GM23338 (cell line): ENCODE measurements around the gene SART1. TPM values are rescaled to one million over a fixed set of nuclear protein-coding genes. Genes with fewer than 3 reads are reported as not detected.

Source experiments
- ATAC-seq: fragments of 200-7000 bp; cut with Tn5 transposase; 3 replicates; pipeline ENCODE4 v1.9.1; 2020
- DNase-seq: peaks from one replicate; pipeline ENCODE4 v3.0.0-alpha.2; 2015; ENCODE audit warnings: low spot score
- H2AFZ ChIP-seq: fragments of 200-600 bp; sonication (generic); 2 replicates; pipeline ENCODE4 v1.8.0; 2016; ENCODE audit warnings: antibody characterized with exemption, mild to moderate bottlenecking, moderate library complexity
- H3F3A ChIP-seq: fragments of 200-600 bp; sonication (generic); replicated peaks from 2 replicates; pipeline ENCODE4 v1.8.0; 2017; ENCODE audit warnings: antibody characterized with exemption, mixed run types, low read depth
- H3K27ac ChIP-seq: fragments of 200-600 bp; sonication (generic); 2 replicates; pipeline ENCODE4 v1.6.1; 2016; ENCODE audit warnings: low read depth
- H3K27me3 ChIP-seq: fragments of 200-600 bp; sonication (generic); 2 replicates; pipeline ENCODE4 v1.8.0; 2016; ENCODE audit warnings: mild to moderate bottlenecking, mixed run types, moderate library complexity; ENCODE audit not compliant: insufficient read depth
- H3K36me3 ChIP-seq: fragments of 200-600 bp; sonication (generic); 2 replicates; pipeline ENCODE4 v1.8.0; 2016; ENCODE audit warnings: mild to moderate bottlenecking; ENCODE audit not compliant: insufficient read depth
- H3K4me1 ChIP-seq: fragments of 200-600 bp; sonication (generic); 2 replicates; pipeline ENCODE4 v1.8.0; 2016; ENCODE audit warnings: mild to moderate bottlenecking, moderate library complexity; ENCODE audit not compliant: insufficient read depth
- H3K4me2 ChIP-seq: fragments of 200-600 bp; sonication (generic); 2 replicates; pipeline ENCODE4 v1.7.1; 2017; ENCODE audit warnings: mixed run types
- H3K4me3 ChIP-seq: fragments of 200-600 bp; sonication (generic); 2 replicates; pipeline ENCODE4 v1.6.1; 2016; ENCODE audit warnings: mixed run types
- H3K79me2 ChIP-seq: fragments of 200-600 bp; sonication (generic); replicated peaks from 2 replicates; pipeline ENCODE4 v1.8.0; 2017; ENCODE audit warnings: mild to moderate bottlenecking; ENCODE audit not compliant: insufficient read depth
- H3K9me2 ChIP-seq: fragments of 200-600 bp; sonication (generic); 2 replicates; pipeline ENCODE4 v1.8.0; 2017; ENCODE audit not compliant: insufficient read depth
- H4K20me1 ChIP-seq: fragments of 200-600 bp; sonication (generic); replicated peaks from 2 replicates; pipeline ENCODE4 v1.8.0; 2017; ENCODE audit warnings: mild to moderate bottlenecking; ENCODE audit not compliant: insufficient read depth
- H3K27ac Mint-ChIP-seq: 2 replicates; pipeline ENCODE4 v1.8.0; 2020; ENCODE audit warnings: inconsistent platforms, mild to moderate bottlenecking, moderate library complexity, mixed read lengths
- H3K27me3 Mint-ChIP-seq: 3 replicates; pipeline ENCODE4 v1.8.0; 2022; ENCODE audit warnings: low read depth, mild to moderate bottlenecking, moderate library complexity, mixed read lengths, inconsistent platforms; ENCODE audit not compliant: insufficient read depth, poor library complexity
- H3K36me3 Mint-ChIP-seq: 3 replicates; pipeline ENCODE4 v1.8.0; 2021; ENCODE audit warnings: low read depth, mild to moderate bottlenecking, inconsistent platforms, moderate library complexity, mixed read lengths
- H3K4me1 Mint-ChIP-seq: 3 replicates; pipeline ENCODE4 v1.8.0; 2020; ENCODE audit warnings: mild to moderate bottlenecking, inconsistent platforms, mixed read lengths
- H3K4me3 Mint-ChIP-seq: 3 replicates; pipeline ENCODE4 v1.8.0; 2021; ENCODE audit warnings: moderate library complexity, mild to moderate bottlenecking, inconsistent platforms, mixed read lengths
- H3K9me3 Mint-ChIP-seq: 3 replicates; pipeline ENCODE4 v1.8.0; 2020; ENCODE audit warnings: moderate library complexity, mild to moderate bottlenecking, inconsistent platforms, mixed read lengths
- CREB1 ChIP-seq: fragments of 250-450 bp; sonication (Bioruptor Pico); IDR thresholded peaks from 2 replicates; pipeline ENCODE4 v1.5.0; 2020; ENCODE audit warnings: low read depth, mild to moderate bottlenecking, moderate library complexity
- ETS1 ChIP-seq: IDR thresholded peaks from 2 replicates; pipeline ENCODE4 v1.6.1; 2016; ENCODE audit warnings: antibody characterized with exemption
- NANOG ChIP-seq: IDR thresholded peaks from 2 replicates; pipeline ENCODE4 v1.6.1; 2016; ENCODE audit warnings: antibody characterized with exemption, borderline replicate concordance
- POLR2AphosphoS5 ChIP-seq: IDR thresholded peaks from 2 replicates; pipeline ENCODE4 v1.6.1; 2016; ENCODE audit warnings: antibody characterized with exemption, low read depth
- REST ChIP-seq: IDR thresholded peaks from one replicate; pipeline ENCODE4 v1.6.1; 2018; ENCODE audit warnings: antibody characterized with exemption; ENCODE audit not compliant: unreplicated experiment
- STAT1 ChIP-seq: IDR thresholded peaks from one replicate; pipeline ENCODE4 v1.6.1; 2016; ENCODE audit warnings: antibody characterized with exemption; ENCODE audit not compliant: unreplicated experiment
- ZNF114 ChIP-seq: fragments of 250-450 bp; sonication (Bioruptor Pico); IDR thresholded peaks from 2 replicates; pipeline ENCODE4 v1.5.0; 2020; ENCODE audit warnings: mild to moderate bottlenecking, moderate library complexity
- ZNF331 ChIP-seq: fragments of 250-450 bp; sonication (Bioruptor Pico); IDR thresholded peaks from 2 replicates; pipeline ENCODE4 v1.5.0; 2020; ENCODE audit warnings: low read depth, mild to moderate bottlenecking, moderate library complexity
- ZNF462 ChIP-seq: fragments of 250-450 bp; sonication (Bioruptor Pico); IDR thresholded peaks from 2 replicates; pipeline ENCODE4 v1.5.0; 2020; ENCODE audit warnings: mild to moderate bottlenecking, moderate library complexity
- polyA plus RNA-seq: library from polyadenylated mRNA; unstranded; fragments of >200 nt; fragmentation: Nextera tagmentation; extraction: Ambion mirVana; gene quantifications from 2 replicates; pipeline ENCODE4 v1.2.1, GENCODE V29; 2016
- total RNA-seq: library from RNA; depleted of rRNA; stranded (reverse); fragments of >200 nt; shearing (Covaris generic); gene quantifications from 2 replicates; pipeline ENCODE4 v1.2.3, GENCODE V29; 2014

SART1 gene
- total and polyA plus RNA-seq, 2 experiments from 2014 or later = 43.9 to 91.0 TPM

- DNase-seq (peak; percentile 98), ATAC-seq (peak; percentile 91)
- Histone ChIP-seq H2AFZ (peak within 1 kb of the TSS; percentile 89), H3K27ac (peak within 1 kb of the TSS; percentile 99), H3K79me2 (peaks cover 39% of the 10 kb centered on the region), H3K36me3 (peaks cover 24% of the 10 kb centered on the region), H3K4me1 (peaks cover 16% of the 10 kb centered on the region; the same call in 1 of the 2 replicates), H3K9me2 (no peaks in the 10 kb centered on the region), H3K4me3 (peak within 1 kb of the TSS; percentile 97), H3K27me3 (no peaks in the 10 kb centered on the region), H3K4me2 (peak within 1 kb of the TSS; percentile 93), H3F3A (peaks cover 18% of the 10 kb centered on the region; the same call in 1 of the 2 replicates), H4K20me1 (peaks cover 7% of the 10 kb centered on the region; the same call in 1 of the 2 replicates)
- Mint-ChIP-seq H3K4me3 (peak within 1 kb of the TSS; percentile 100), H3K27ac (peak within 1 kb of the TSS; percentile 99), H3K27me3 (peaks cover 14% of the 10 kb centered on the region), H3K36me3 (peaks cover 73% of the 10 kb centered on the region), H3K9me3 (no peaks in the 10 kb centered on the region), H3K4me1 (peaks cover 17% of the 10 kb centered on the region)
- TF ChIP-seq REST (no peak), ZNF114 (CRISPR knock-in tag) (peak; percentile 92), NANOG (no peak), STAT1 (no peak), ZNF331 (no peak), CREB1 (peak; percentile 78), POLR2AphosphoS5 (peak; percentile 81), ZNF462 (CRISPR knock-in tag) (no peak), ETS1 (peak; percentile 87)
Observed at GRCh38 chr11:66001942-66002647, 40.6 kb downstream of the SART1 start, which contains the start of the genes BANF1 and EIF1AD. Gene BANF1, plus strand, starts transcription at chr11:66002503. Its CDS starts 748 bp downstream, at chr11:66003251. Gene EIF1AD, minus strand, starts transcription at chr11:66002157. Its CDS starts 1,768 bp downstream, at chr11:66000389.
